Stimulated activated CD4-positive, alpha-beta T cell treated with anti-CD3 and anti-CD28 coated beads, Interleukin-1b, Interleukin-23, amount 100 ng/mL, for 48 hours (primary cell): Measurements from ENCODE around the gene NFIB.

Experiments
- DNase-seq: peaks from one replicate; pipeline ENCODE4 v3.0.0-alpha.2; 2020

Gene NFIB

DNA sequence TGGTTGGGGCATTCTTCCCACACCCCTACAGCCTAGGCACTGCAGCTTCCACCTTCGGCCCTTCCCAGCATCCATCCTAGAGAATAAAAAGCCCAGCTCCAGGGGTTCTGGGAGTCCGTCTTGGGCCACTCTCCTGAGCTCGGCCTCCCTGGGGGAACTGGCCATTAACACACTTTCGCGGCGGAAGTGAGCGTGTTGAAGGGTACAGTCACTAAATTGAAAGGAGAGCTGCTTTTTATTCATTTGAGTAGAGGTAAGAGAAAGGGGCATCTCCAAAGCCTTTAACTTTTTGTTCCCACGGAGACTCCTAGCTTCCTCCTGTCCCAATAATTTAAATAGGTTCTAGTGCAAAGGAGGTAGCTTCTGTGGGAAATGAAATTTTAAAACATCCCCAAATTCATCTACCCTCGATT, 31.0 kb upstream of the NFIB start:
- no peak for DNase-seq

DNA sequence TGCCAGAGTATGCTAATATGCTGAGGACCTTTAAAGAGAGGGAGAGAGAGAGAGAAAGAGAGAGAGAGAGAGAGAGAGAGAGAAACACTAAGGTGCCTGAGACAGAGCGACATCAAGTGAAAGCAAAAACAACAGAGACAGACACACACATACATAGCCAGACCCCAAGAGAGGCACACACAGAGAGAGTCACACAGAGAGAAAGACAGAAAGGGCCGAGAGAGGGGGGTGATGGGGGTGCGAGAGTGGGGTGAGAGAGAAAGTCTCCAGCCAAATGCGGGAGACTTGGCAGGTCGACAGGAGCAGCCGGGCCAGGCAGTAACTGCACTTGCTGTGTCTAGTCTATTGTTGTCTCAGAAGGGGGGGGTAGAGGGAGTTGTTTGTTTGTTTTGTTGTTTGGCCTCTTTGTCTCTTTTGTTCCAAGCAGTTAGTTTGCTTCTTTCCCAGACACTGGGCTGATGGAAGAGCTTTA, 30.1 kb upstream of the NFIB start:
- DNase-seq, result no peak

DNA sequence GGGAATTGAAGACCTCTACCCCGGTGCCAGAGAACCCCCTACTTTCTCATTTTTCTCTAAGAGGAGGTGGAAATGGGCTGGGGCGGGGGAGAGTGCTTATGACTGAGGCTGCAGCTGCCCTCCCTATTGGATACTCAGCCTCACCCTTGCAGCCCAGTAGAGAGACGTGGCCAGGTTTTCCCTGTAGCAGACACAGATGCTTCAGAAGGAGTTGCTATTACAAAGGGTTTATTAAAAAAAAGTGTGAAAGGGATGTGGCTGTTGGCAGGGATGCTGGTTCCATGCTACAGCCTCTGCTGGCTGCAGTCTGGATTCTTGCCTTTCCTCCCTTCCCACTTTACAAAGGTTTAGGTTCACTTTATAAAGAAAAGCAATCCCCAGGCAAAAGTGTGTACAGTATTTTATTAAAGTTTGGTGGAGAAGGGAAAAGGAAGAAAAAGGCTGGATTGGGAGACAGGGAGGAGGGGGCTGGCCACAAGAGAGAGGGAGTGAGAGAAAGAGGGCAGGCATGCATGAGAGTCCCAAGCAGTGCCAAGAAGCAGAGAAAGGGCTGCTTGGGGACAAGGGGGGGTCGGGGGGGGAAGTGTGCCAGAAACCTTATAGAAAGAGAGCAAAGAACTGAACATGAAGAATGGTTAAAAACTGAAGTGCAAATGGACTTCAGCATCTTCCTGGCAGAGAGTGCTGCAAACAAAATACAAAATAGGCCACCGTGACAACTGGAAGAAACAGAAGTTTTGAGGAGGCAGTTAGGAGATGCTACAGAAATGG, 29.5 kb upstream of the NFIB start:
- no peak for DNase-seq

DNA sequence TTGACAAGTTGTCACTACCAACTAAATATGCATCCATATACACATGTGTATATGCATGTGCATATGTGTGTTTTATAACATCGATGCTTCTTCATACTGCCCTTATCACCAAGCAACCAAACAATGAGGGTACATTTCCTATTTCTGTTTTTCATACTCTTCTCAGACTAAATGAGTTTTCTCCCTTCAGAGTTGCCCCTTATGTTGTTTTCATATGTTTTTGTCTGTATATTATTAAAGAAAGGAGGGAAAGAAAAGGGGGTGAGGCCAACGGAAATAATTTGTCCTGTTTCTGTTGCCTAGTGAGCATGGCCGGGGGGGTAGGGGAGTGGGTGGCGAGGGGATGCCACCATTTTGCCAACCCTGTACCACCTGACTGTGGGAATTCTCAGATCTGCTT, 28.8 kb upstream of the NFIB start:
- DNase-seq, result no peak

DNA sequence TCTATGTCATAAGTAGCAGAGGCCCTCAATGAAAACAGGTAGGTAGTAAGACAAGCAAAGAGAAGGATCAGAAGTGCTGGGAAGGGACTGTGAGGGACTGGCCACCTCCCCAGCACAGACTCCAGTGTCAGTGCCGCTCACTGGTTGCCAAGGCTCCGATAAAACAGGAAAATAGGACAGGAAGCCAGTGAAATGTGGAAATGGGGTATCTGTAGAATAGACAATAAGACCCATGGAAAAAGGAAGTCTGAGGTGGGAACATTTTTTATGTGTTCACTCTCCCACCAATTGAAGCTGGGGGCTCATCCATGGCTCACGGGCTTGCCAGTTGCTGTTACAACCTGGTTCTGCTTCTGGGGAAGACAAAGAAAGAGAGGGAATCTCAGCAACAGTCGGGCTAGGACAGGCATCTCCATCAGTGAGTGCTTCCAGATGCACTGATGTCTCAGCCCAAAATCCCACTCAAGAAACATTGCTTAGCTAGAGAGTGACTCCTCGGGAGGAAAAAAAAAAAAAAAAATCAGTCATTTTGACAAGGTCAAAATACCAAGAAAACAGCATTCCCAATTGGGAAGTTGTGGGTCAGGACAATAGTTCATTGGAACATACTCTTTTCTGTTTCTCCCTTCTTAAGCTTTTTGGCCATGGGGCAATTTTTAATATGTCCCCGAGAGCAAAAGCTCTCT, 27.6 kb upstream of the NFIB start:
- DNase-seq, result no peak

DNA sequence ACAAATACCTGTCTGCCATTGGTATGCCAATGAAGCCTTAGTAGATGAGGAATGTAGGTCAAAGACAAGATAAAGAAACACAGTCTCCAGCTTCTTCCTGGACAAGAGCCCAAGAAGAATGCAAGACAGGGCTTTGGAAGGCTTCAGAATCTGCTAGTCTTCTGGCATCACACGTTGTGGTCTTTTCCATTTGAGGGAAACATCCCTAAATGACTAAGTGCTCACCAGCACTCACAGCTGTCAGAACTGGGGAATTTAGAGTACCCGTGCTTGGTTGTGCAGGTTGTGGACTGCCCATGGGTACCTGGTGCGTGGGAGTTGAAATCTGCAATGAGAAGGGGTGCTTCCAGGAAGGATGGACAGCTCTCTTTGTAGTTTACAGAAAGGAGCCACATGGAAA, 27.1 kb upstream of the NFIB start:
- DNase-seq, result no peak

DNA sequence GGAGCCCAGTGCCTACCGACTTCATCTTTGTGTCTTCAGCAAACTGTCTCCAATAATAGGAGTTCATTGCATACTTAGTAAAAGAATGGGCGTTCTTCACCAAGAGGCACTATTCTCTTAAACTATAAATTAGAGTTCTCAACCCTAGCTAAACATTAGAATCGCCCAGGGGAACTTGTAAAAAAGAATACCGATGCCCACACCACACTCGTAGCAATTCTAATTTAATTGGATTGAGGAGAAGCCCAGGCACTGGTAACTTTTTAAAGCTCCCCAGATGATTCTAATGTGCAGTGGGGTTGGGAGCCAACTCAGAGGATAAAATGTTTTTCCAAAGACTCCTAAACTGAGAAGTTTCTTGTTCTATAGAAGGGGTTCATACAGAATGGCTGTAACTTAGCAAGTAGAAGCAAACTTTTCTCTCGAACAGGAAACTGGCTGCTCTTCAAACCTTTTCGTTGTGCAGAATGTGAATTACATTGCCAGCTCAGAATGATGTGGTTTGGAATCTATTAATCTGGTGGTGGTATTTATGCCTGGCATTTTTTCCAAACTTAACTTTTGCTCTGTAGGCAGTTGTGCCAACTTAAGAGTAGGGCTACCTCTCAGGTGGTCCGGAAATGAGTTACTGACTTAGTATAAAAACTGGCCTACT, 26.4 kb upstream of the NFIB start:
- DNase-seq, result no peak

DNA sequence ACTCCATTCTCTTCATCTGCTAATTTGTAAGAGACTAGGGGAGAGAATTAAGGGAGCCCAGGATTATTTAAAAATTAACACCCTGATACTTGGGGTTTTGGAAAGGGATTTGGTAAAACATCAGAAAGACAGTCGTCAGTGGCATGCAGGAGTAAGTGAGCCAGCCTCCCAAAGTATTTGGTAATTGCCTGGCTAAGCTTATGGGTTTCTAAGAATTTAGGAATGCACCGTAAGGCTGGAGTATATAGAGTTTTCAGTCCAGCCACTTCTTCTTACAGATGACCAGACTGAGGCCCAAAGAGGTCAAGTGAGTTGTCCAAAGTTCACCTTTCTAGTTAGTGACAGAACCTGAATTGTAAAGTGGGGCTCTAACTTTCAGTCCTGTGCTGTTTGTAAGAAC, 25.8 kb upstream of the NFIB start:
- no peak for DNase-seq

DNA sequence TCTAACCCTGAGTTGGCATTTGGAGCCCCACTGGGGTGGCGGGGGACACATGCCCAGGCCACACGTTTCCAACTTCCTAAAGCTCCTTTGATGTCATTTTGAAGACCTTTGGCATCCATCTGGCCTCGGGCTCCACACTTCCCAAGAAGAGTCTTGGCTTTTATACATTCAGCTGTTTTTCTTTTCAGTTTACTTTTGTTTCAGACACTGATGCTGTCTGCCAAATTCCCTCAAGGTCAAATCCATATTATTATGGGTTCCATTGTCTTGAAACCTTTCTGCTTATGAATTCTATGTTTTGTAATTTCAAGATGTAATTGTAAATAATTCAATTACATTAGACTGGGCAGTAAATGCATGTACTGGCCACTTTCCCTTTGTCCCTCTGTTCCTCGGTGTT, 23.7 kb upstream of the NFIB start:
- no peak for DNase-seq

DNA sequence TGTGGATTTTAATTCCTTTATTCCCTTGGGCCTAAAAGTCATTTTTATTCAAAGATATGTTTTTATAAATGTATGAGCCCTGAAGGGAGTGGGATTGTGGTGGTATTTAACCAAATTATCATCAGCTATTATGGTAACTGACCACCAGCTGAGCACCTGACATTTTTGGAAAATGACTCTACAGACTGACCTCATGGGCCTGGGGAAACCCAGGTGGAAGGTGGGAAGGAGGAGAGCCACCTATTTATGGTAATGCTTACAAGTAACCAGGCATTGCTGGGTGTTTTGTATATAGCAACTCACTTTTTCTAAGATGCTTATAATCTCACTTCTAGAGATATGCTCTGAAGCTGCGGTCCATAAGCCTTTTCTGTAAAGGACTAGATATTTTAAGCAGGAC, 22.3 kb upstream of the NFIB start:
- no peak for DNase-seq

DNA sequence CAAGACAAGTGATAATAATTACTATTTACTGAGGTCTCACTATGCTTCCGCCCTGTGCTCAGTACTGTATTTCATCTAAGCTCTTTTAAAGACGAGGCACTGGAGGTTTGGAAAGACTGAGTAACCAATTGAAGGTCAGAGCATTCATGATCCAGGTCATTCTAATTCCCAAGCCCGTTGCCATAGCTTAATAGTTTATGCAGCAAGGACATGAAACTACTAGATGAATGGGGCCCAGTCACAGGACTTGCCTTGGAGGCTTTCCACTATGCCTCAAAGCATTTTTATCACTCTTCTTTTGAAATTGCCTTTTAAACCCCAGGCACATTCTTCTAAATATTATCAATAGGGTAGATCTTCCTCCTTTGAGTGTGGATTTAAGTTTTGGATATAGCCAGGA, 17.2 kb upstream of the NFIB start:
- no peak for DNase-seq

DNA sequence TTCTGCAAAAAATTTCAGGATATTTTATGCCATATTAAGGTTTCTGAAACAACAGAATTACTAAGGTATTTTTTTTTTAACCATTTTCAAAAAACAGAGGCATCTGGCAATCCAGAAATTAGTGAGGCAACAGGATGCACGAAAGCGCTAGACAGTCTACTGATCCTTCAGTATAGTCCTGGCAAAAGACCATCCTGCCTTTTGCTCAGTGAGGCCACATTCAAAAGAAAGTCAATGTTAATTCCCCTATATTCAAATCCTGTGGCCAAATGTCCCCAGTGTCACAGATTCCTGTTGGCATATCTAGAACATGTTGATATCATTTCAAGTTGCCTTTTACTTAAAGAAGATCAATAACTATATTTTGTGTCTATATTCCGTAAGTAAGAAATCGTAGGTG, 13.1 kb upstream of the NFIB start:
- no peak for DNase-seq

DNA sequence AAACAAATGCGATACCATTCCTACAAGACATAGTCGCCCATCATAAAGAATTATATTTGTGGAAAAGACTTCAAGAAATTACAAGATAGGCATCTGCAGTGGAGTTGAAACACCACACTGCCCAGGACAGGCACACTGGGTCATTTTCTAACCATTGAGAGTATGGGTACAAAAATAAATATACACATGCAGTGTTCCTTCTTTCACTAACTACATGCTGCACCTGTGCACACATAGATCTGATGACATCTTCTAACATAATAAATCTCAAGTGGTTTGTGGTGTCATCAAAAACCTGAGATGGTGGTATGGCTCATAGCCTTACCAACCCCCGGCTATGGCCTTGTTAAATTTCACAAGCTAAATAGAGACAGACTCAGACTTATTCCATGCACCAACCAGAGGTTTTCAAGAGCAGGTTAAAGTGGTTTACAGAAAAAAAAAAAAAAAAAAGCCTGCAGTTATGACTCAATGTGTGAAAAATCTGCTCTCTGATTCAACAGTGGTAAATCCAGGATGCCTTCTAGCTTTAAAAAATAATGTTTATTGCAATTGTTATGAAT, 12.4 kb upstream of the NFIB start:
- no peak for DNase-seq

DNA sequence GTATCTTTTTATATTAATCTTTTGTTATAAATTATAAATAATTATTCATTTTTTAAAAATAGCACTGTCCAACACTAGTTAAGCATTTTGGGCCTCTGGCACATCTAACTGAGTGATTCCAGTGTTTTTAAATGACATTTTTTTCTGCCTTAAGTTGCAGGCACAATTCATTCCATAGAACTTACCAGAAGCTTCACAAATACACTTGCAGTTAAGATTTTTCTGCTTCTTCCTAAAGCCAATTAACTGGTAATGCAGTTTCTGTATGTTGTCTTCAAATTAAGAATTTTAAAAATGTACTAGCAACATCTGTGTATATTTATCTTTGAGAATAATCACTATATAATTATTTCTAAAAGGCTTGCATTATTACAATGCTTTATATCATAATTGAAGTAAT, 11.2 kb upstream of the NFIB start:
- no peak for DNase-seq

DNA sequence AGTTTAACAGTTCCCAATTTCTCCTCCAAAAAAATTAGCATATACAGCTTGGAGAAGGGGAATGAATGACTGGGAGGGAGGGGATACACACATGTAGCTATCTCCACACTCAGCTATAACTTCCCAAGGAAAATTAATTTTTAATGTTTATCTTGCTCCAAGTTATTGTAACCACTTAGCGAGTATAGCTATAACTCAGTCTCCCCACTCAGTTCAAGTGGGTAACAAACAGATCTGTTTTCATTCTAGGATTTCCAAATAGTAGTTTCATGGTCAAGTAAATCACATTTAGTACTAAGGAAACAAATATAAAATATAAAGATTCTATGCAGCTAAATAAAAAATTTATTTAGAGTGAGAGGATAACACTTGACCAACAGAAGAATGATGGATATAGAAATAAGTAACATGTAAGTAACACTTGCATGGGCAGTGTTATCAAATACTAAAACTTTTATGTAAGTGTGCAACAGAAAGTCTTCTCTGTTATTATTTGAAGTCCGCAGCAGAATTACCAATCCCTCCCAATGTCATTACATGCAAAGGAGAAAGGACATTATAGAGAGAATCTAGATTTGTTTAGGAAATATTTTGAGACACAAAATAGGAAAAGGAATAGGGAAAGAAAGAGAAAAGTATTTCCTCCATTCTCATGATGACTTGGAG, 10.2 kb upstream of the NFIB start:
- DNase-seq, result no peak

DNA sequence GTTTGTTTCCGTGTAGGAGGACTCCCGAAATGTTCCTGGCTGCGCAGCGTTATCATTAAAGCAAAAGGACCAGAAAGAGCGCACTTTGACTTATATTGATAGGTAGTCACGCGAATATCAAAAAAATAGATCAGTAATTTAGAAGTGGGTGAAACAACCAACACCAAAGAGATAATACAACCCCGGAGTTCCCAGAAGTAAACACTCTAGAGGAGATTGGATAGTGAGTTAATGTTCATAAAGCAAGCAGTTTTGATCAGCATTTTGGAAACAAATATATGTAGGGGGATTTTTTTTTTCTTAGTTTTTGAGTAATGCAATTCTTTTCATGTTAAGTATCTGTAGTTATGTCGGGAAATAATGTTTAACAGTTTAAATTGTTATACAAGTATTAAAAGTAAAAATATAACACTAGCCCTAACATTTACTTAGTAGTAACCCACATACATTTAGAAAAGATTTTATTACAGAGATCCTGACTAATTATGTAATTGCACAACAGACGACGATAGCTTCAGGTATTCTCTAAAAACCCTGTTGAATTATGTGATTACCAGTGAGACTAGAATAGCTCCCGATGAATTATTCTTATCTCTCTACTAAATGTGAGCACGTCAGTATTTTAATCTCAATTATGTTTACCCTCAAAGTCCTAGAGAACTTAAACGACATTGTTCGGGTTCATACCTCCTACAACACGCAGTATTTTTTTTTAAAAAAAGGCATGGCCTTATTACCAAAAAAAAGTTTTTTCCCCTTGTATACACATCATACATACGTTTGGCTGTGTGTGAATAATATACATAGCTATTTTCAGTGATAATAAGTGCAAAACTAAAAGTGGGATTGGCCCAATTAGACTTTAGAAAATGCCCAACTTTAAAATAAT, 9.4 kb upstream of the NFIB start:
- no peak for DNase-seq

DNA sequence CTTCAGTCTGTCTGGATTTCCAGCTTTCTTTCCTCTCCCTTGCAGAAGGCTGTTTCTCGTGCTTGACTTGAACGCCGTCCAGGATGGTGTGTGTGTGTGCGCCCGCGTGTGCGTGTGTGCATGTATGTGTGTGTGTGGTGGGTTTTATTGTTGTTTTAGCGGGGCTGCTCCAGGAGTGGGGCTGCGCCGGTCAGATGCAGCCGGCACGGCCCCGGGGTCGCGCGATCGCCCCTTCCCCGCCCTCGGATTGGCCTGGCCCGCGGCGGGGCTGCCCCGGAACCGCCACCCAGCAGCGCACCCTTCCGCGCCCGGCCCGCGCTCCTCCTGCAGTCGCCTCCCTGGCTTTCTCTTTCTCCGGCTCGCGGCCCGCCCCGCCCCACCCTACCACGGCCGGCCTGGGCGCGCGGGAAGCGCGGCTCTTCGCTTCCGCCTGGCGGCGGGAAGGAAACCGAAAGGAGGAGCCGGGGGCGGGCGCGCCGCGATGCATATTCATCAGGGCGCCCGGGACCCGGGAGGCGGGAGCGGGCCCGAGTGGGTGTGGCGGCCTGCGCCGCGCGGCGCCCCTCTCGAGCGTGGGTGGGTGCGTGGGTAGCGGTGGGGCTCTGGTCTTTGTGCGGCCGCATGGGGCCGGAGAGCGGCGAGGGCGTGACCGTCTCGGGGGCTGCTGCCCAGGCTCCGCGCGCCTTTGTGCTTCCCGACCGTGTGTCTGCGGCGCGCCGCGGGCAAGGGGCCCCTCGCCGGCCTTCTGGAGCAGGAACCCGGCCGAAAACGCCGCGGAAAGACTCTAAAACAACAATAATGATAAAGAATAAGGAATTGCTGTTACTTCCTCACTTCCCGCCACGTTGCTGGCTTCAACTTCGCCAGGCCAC, 8.5 kb upstream of the NFIB start:
- DNase-seq, result peak; percentile 77

DNA sequence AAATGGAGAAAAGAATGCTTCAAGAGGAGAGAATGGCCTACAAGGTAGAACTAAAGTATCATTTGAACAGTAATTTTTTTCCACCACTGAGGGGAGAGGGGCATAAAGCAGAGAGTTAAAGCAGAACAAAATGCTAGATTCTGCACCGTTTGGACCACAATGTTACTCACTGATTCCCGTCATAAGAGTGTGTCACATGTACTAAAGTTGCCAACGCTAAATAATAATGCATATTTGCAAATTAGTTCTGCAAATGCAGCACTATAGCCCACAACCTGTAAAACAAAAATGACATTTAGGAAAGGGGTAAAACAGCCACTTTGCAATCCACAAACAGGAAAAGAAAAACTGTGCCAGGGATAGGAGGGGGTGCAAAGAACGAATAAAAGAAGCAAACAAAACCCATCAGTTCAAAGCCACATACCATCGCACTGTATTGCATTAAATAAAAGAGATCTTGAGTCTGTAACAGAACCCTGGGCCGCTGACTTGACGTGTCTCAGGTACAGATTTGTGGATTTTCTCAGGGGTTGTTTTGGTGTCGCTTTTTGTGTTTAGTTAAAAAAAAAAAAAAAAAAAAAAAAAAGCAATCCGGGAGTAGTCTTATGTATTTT, 7.7 kb upstream of the NFIB start:
- DNase-seq, result no peak

DNA sequence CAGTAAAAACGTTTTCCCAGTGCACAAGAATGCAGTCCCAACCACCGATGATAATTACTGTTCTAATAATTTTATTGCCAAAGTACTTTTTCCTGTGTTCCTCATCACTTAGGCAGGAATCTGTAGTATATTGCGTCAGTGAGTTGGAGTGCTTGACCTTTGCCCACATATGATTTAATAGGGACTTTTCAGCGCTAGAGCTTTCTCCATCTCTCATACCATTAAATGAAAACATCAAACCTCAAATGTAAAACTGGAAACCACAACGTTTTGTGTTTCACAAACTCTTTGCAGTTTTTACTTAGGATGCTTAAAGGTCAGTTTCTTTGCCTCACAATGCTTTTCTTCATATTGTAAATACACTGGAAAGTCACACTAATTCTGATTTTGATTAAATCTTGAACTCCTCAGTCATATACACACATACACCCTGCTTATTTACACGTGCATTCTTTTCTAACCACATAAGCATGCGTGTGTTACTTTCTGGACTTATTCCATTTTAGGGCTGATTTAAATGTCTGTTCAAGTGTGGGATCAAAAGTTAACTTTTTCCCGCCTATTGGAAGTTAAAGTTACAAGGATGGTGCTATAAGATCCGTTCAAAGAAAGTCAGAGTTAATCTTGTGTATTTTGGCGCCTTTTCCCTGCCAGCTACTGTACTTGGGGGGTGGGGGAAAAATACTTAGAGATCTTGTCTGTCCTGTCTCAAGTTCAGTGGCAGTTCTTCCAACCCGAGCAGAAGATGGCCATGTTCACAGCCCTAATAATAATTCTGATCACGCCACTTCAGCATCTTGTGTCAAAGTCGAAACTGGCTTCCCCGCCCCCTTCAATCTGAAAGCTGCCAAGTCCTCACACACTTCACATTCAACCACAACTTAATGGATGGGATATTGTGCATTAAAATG, 6.6 kb upstream of the NFIB start:
- no peak for DNase-seq
